ENCODE measurements around the gene SMIM45.

GRCh38 chr22:41995211-41995610, 43.3 kb downstream of the SMIM45 start:
- no peak for TF ChIP-seq CTCF (conservative IDR thresholded peaks at IDR 0.05)
- TF ChIP-seq EZH2 (IDR thresholded peaks at IDR 0.05; ENCODE audit: low read depth) = no peak

Data from PC-9 (cell line).